HepG2 (cell line): ENCODE measurements around the gene DZANK1. TPM values are rescaled to one million over a fixed set of nuclear protein-coding genes. Genes with fewer than 3 reads are reported as not detected.

Source experiments
- ISL2 ChIP-seq: sonication (generic); formaldehyde crosslinking; IDR thresholded peaks from 2 replicates; pipeline ENCODE4 v1.5.0; 2020; ENCODE audit warnings: missing genetic modification reagents
- JUNB ChIP-seq: sonication (generic); formaldehyde crosslinking; IDR thresholded peaks from 2 replicates; pipeline ENCODE4 v1.8.0; 2022; ENCODE audit warnings: missing genetic modification reagents, mild to moderate bottlenecking, borderline replicate concordance
- NR2F6 ChIP-seq, 2 experiments: IDR thresholded peaks; 2 replicates each; pipeline ENCODE4 v1.6.1; 2016; ENCODE audit warnings: antibody characterized with exemption in 1 of 2, mild to moderate bottlenecking in 1 of 2
- PHF21A ChIP-seq: sonication (generic); formaldehyde crosslinking; IDR thresholded peaks from 2 replicates; pipeline ENCODE4 v1.5.0; 2020; ENCODE audit warnings: mild to moderate bottlenecking, missing genetic modification reagents
- TFDP2 ChIP-seq: sonication (generic); formaldehyde crosslinking; IDR thresholded peaks from 2 replicates; pipeline ENCODE4 v1.4.0; 2020; ENCODE audit warnings: missing genetic modification reagents
- YEATS4 ChIP-seq: sonication (generic); formaldehyde crosslinking; IDR thresholded peaks from 2 replicates; pipeline ENCODE4 v1.4.0; 2020; ENCODE audit warnings: missing genetic modification reagents, borderline replicate concordance
- ZBTB38 ChIP-seq: sonication (generic); formaldehyde crosslinking; IDR thresholded peaks from 2 replicates; pipeline ENCODE4 v1.5.1; 2020; ENCODE audit warnings: mild to moderate bottlenecking, missing genetic modification reagents
- ZEB1 ChIP-seq: IDR thresholded peaks from 2 replicates; pipeline ENCODE4 v1.6.1; 2012; ENCODE audit warnings: mild to moderate bottlenecking, low read depth, inconsistent platforms; ENCODE audit not compliant: insufficient replicate concordance
- ZFP91 ChIP-seq: sonication (generic); formaldehyde crosslinking; IDR thresholded peaks from 2 replicates; pipeline ENCODE4 v1.9.0; 2022; ENCODE audit warnings: missing genetic modification reagents, mild to moderate bottlenecking, borderline replicate concordance
- ZNF180 ChIP-seq: sonication (generic); formaldehyde crosslinking; IDR thresholded peaks from 2 replicates; pipeline ENCODE4 v1.4.0; 2020; ENCODE audit warnings: low read depth, missing genetic modification reagents, borderline replicate concordance
- ZNF614 ChIP-seq: IDR thresholded peaks from 2 replicates; pipeline ENCODE4 v1.6.1; 2018; ENCODE audit warnings: missing biosample characterization, missing genetic modification reagents, inconsistent platforms, borderline replicate concordance
- ZNF749 ChIP-seq: sonication (generic); formaldehyde crosslinking; IDR thresholded peaks from 2 replicates; pipeline ENCODE4 v1.8.0; 2022; ENCODE audit warnings: mild to moderate bottlenecking, missing genetic modification reagents, moderate library complexity, borderline replicate concordance
- ZSCAN12 ChIP-seq: sonication (generic); formaldehyde crosslinking; IDR thresholded peaks from 2 replicates; pipeline ENCODE4 v1.9.0; 2021; ENCODE audit warnings: mild to moderate bottlenecking, missing genetic modification reagents
- polyA plus RNA-seq, 8 experiments: library from polyadenylated mRNA; depleted of rRNA in 3 of 8; stranded (reverse) in 7 of 8; unstranded in 1 of 8; fragments of >200 nt; fragmentation: Illumina TruSeq in 4 of 8; extraction: Trizol in 4 of 8; gene quantifications; 2 replicates each; pipeline versions ENCODE4 v1.2.1 to v1.2.3, GENCODE V29; 2011 to 2016; ENCODE audit warnings: low read depth in 4 of 8, missing spikeins in 1 of 8, mixed read lengths in 1 of 8; ENCODE audit not compliant: insufficient read depth in 1 of 8
- total RNA-seq, 5 experiments: library from RNA; depleted of rRNA; stranded (reverse); fragments of >200 nt; fragmentation: Illumina TruSeq; extraction: Trizol; gene quantifications; 2 replicates each; pipeline ENCODE4 v1.2.3, GENCODE V29; 2016; ENCODE audit warnings: low read depth in 1 of 5
- TF ChIP-seq, protein P1 (sequence below): sonication (generic); formaldehyde crosslinking; conservative IDR thresholded peaks from 2 replicates; pipeline ENCODE4 v1.4.0; 2020; ENCODE audit warnings: missing genetic modification reagents

DZANK1 gene
- total and polyA plus RNA-seq, 2 of the 13 experiments (the other 11 are each of a cell fraction or from before 2014, with no cell fraction given), result 1.6 to 3.2 TPM

GRCh38 chr20:18428490-18429173 is 38.2 kb downstream of the DZANK1 start (continued):
- TF ChIP-seq ZNF614 (CRISPR knock-in tag) (no peak), ZNF749 (CRISPR knock-in tag) (no peak), JUNB (no peak), TFDP2 (CRISPR knock-in tag) (no peak), ZSCAN12 (CRISPR knock-in tag) (no peak), ZBTB38 (CRISPR knock-in tag) (no peak), PHF21A (CRISPR knock-in tag) (no peak), ZEB1 (no peak), ZNF180 (CRISPR knock-in tag) (no peak), NR2F6 (IDR thresholded peaks at IDR 0.05) (peak; percentile 42; the same call in 1 of the 2 replicates), NR2F6 (CRISPR knock-in tag; IDR thresholded peaks at IDR 0.05) (no peak), ZFP91 (CRISPR knock-in tag) (no peak), ISL2 (CRISPR knock-in tag) (0 out of 2 replicates have a peak, but pooled peaks have one; percentile 32), YEATS4 (CRISPR knock-in tag) (no peak)
- TF ChIP-seq, protein P1, sequence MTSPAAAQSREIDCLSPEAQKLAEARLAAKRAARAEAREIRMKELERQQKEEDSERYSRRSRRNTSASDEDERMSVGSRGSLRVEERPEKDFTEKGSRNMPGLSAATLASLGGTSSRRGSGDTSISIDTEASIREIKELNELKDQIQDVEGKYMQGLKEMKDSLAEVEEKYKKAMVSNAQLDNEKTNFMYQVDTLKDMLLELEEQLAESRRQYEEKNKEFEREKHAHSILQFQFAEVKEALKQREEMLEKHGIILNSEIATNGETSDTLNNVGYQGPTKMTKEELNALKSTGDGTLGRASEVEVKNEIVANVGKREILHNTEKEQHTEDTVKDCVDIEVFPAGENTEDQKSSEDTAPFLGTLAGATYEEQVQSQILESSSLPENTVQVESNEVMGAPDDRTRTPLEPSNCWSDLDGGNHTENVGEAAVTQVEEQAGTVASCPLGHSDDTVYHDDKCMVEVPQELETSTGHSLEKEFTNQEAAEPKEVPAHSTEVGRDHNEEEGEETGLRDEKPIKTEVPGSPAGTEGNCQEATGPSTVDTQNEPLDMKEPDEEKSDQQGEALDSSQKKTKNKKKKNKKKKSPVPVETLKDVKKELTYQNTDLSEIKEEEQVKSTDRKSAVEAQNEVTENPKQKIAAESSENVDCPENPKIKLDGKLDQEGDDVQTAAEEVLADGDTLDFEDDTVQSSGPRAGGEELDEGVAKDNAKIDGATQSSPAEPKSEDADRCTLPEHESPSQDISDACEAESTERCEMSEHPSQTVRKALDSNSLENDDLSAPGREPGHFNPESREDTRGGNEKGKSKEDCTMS (CRISPR knock-in tag), result no peak
